Muscle layer of duodenum (tissue), 2 donors: ENCODE results near the gene LIPT2.
A peak's percentile ranks its signal among the peaks of the same experiment; 100 is the strongest.

Experiments
- H3K27ac ChIP-seq: one replicate; pipeline ENCODE4 v1.7.0; 2013; ENCODE audit warnings: mild to moderate bottlenecking, low read length
- H3K27me3 ChIP-seq: one replicate; pipeline ENCODE4 v1.7.0; 2013; ENCODE audit warnings: low read depth, mild to moderate bottlenecking, control low read depth, low read length
- H3K36me3 ChIP-seq, 2 donors: one replicate each; pipeline ENCODE4 v1.7.0; 2013; ENCODE audit warnings: low read length in 2 of 2, control low read depth in 1 of 2, mild to moderate bottlenecking in 1 of 2; ENCODE audit not compliant: insufficient read depth in 2 of 2, control insufficient read depth in 1 of 2
- H3K4me1 ChIP-seq, 2 donors: one replicate each; pipeline ENCODE4 v1.7.0; 2013; ENCODE audit warnings: low read length in 2 of 2, mild to moderate bottlenecking in 2 of 2, control low read depth in 1 of 2, moderate library complexity in 1 of 2; ENCODE audit not compliant: insufficient read depth in 2 of 2, control insufficient read depth in 1 of 2
- H3K4me3 ChIP-seq, 2 donors: one replicate each; pipeline ENCODE4 v1.7.0; 2013; ENCODE audit warnings: low read length in 2 of 2, low read depth in 1 of 2, mild to moderate bottlenecking in 1 of 2
- H3K9me3 ChIP-seq, 2 donors: one replicate each; pipeline ENCODE4 v1.7.0; 2013; ENCODE audit warnings: low read length in 2 of 2, control low read depth in 1 of 2, mild to moderate bottlenecking in 1 of 2; ENCODE audit not compliant: control insufficient read depth in 1 of 2
- donor health status: healthy.

Gene LIPT2

DNA sequence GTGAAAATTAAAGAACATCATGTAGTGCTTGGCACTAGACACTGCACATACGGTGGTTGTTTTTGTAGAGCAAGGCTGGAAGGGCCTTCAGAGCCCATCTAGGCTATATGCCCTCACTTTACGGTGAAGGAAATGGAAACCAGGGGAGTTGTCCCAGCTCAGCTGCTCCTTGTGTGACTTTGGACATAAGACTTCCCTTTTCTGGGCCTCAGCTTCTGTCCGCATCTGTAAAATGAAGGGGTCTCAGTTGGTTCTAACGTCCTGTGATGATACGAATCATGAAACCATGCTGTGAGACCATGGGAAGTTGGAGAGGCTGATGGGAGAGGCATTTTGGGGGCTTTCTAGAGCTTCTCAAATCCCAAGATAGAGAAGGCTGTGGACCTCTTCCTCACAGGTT lies 30.9 kb downstream of the LIPT2 start:
- Histone ChIP-seq H3K36me3 (peaks cover 0 to 7% of the 10 kb centered on the region in 2 donors), H3K4me3 (no peak overlapping the region), H3K27me3 (no peaks in the 10 kb centered on the region), H3K4me1 (peaks cover 3 to 12% of the 10 kb centered on the region in 2 donors), H3K27ac (peak overlapping the region; percentile 11), H3K9me3 (no peaks in the 10 kb centered on the region)

DNA sequence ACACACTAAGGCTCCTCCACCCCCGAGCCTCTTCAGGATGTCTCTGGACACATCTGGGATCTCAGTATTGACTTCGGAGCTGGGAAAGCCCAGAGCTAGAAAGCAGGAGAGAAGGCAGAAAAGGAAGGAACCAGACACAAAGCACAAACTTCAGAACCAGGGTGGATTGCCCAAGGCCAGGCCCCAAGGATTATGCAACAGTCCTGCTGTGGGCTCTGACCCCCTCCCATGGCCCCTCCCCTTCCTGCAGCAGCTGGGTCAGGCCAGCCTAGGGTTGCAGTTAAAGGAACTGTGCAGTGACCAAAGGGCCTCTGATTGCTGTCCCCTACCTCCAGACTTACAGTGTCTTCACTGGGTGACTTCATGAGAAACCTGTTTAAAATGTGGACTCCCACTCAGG lies 31.5 kb downstream of the LIPT2 start:
- Histone ChIP-seq H3K27ac (peak overlapping the region; percentile 74), H3K27me3 (no peaks in the 10 kb centered on the region), H3K4me3 (peak overlapping the region; percentile 34 to 49), H3K4me1 (peaks cover 3 to 12% of the 10 kb centered on the region in 2 donors), H3K9me3 (no peaks in the 10 kb centered on the region), H3K36me3 (peaks cover 0 to 11% of the 10 kb centered on the region in 2 donors)

DNA sequence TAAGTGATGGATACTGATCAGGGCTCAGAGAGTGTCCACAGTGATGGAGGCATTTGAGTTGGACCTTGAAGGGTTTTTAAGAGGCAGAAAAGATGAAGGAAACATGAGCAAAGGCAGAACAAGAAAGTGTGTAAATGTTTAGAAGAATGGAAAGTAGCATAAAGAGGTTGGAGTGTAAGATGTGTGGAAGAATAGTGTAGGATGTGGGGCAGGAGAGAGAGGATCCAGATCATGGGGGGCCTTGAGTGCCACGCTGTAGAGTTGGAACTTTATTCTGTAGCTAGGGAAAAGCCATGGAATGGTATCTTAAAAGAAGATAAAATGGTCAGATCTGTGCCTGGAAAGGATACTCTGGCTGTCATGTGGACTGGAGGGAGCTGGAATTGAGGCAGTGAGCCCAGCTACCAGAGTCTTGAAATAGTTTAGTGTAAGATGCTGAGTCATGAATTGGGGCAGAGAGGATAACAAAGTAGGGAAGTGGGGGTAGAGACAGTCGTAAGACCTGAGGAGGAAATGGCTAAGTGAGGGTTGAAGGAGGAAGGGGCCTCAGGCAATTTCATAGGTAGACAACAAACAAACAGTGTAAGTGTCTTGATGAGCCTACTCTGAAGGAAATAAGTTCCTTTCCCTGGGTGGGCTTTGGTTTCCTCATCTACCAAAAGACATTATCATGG lies 32.9 kb downstream of the LIPT2 start:
- Histone ChIP-seq H3K27ac (peak overlapping the region; percentile 74), H3K36me3 (peaks cover 0 to 14% of the 10 kb centered on the region in 2 donors), H3K4me3 (peak overlapping the region; percentile 23 to 49), H3K27me3 (no peaks in the 10 kb centered on the region), H3K4me1 (peaks cover 3 to 12% of the 10 kb centered on the region in 2 donors), H3K9me3 (no peaks in the 10 kb centered on the region)

DNA sequence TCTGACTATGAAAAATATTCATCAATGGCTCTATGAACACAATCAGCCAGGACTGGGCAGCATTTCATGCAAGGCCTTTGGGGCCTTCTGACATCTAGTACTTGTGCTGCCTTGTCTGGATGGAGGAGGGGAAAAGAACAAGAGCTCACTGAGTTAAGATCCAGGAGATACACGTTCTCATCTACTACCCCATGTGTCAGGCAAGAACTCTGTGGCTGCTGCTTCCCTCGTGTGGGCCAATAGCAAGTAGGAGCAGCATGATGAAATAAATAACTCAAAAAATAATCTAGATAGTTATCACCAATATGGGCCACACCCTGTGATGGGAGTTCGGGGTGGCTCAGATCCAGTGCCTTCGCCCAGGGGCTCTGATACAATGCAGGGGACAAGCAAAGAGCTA lies 33.5 kb downstream of the LIPT2 start:
- H3K4me1 ChIP-seq: peaks cover 3 to 12% of the 10 kb centered on the region in 2 donors
- H3K36me3 ChIP-seq: peaks cover 0 to 14% of the 10 kb centered on the region in 2 donors
- peak overlapping the region; percentile 74 for H3K27ac ChIP-seq
- no peaks in the 10 kb centered on the region for H3K27me3 ChIP-seq
- peak overlapping the region; percentile 23 to 49 for H3K4me3 ChIP-seq
- H3K9me3 ChIP-seq: no peaks in the 10 kb centered on the region

DNA sequence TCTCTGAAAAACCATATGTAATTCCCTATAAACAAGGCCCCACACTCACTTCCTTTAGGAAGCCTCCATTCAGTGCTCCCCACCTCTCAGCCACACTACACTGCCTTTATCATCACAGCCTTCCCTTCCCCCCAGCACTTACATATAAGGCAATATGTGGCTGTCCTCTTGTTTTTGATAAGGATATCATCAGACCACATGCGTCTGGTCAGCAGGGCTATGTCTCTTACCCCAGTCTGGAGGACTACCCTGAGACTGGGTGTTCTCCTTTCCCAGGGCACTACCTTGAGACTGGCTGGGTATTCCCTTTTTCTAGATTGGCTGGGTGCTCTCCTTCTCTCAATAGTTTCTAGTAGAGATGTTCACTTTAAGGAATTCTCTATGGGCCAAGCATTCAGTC lies 33.9 kb downstream of the LIPT2 start:
- peaks cover 0 to 14% of the 10 kb centered on the region in 2 donors for H3K36me3 ChIP-seq
- H3K4me1 ChIP-seq: peaks cover 3 to 12% of the 10 kb centered on the region in 2 donors
- H3K27ac ChIP-seq: no peak overlapping the region
- H3K4me3 ChIP-seq: no peak overlapping the region
- H3K27me3 ChIP-seq: no peaks in the 10 kb centered on the region
- H3K9me3 ChIP-seq: no peaks in the 10 kb centered on the region

DNA sequence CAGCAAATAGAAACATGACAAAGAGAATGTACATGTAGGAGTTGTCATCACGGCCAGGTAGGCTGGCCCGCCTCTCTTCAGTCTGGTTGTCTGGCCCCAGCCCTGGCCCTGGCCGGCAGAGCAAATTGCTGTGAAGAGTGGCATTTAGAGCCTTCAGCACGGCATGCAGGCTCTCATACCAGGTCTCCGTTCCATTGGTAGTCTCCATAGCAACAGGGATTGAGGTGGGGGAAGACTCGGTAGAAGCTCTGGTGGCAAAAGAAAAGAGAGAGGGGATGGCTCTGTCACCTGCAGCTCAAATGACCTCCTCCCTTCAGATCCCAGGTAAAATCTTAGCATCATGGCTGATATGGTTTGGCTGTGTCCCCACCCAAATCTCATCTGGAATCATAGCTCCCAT lies 36.2 kb downstream of the LIPT2 start:
- H3K27ac ChIP-seq: no peak overlapping the region
- no peaks in the 10 kb centered on the region for H3K27me3 ChIP-seq
- no peak overlapping the region for H3K4me3 ChIP-seq
- H3K9me3 ChIP-seq: no peaks in the 10 kb centered on the region
- peaks cover 3 to 12% of the 10 kb centered on the region in 2 donors for H3K4me1 ChIP-seq
- peaks cover 0 to 14% of the 10 kb centered on the region in 2 donors for H3K36me3 ChIP-seq

DNA sequence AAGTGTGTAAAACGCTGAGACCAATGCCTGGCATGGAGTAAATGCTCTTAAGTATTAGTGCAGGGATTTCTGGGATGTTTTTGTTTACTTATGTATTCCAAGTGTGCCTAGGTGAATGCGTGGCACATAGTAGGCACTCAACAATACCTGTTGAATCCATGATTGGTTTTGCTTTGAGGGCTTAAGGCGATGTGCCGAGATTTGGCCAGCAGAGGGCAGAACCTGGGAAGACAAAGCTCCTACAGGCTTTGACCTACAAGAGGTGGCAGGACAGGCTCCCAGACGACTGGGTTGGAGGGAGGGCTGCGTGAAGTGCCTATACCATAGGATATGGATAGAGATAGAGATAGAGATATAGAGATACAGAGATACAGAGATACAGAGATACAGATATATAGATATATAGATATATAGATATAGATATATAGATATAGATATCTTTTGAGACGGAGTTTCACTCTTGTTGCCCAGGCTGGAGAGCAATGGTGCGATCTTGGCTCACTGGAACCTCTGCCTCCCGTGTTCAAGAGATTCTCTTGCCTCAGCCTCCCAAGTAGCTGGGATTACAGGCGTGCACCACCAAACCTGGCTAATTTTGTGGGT lies 40.0 kb downstream of the LIPT2 start:
- Histone ChIP-seq H3K9me3 (no peaks in the 10 kb centered on the region), H3K27ac (no peak overlapping the region), H3K27me3 (no peaks in the 10 kb centered on the region), H3K4me1 (peaks cover 0 to 6% of the 10 kb centered on the region in 2 donors), H3K36me3 (peaks cover 0 to 7% of the 10 kb centered on the region in 2 donors), H3K4me3 (no peak overlapping the region)

DNA sequence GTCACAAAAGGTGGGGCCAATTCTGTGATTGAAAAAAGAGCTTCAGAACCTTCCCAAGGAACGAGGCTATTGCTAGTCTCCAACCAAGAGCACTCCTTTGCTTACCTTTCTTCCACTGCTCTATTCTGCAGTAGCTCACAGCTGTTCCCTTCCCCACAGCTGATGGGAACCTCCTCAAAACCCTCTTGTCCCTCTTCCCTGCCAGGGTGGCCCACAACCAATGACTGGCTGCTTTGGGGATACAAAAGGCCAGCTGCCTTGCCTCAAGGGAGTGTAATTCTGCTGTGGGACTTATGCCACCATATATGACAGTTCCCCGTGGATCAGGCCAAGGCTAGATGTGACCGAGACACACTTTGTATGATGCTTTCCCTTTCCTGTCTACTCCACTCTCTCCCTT lies 41.2 kb downstream of the LIPT2 start:
- H3K27me3 ChIP-seq: no peaks in the 10 kb centered on the region
- H3K4me3 ChIP-seq: no peak overlapping the region
- H3K27ac ChIP-seq: no peak overlapping the region
- peaks cover 0 to 7% of the 10 kb centered on the region in 2 donors for H3K36me3 ChIP-seq
- peaks cover 0 to 6% of the 10 kb centered on the region in 2 donors for H3K4me1 ChIP-seq
- H3K9me3 ChIP-seq: no peaks in the 10 kb centered on the region

DNA sequence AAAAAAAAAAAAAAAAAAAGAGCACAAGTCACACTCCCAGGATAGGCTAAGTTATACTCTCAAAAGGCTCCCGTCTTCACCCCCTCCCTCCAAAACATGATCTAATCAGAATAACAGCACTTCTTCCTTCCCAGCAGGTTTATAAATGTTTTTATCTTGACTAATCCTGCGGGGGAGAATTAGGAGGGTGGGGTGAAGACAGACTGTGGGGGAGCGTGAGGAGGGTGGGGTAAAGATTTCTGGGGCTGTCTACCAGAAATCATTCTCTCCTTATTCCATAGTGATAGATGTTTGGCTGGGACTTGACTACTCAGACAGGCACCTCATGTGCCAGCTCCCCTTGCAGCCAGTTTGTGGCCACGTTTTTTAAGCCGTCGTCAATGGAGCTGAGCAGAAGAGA lies 43.2 kb downstream of the LIPT2 start:
- Histone ChIP-seq H3K36me3 (no peaks in the 10 kb centered on the region), H3K9me3 (no peaks in the 10 kb centered on the region), H3K27me3 (no peaks in the 10 kb centered on the region), H3K4me3 (no peak overlapping the region), H3K4me1 (peaks cover 0 to 6% of the 10 kb centered on the region in 2 donors), H3K27ac (no peak overlapping the region)

DNA sequence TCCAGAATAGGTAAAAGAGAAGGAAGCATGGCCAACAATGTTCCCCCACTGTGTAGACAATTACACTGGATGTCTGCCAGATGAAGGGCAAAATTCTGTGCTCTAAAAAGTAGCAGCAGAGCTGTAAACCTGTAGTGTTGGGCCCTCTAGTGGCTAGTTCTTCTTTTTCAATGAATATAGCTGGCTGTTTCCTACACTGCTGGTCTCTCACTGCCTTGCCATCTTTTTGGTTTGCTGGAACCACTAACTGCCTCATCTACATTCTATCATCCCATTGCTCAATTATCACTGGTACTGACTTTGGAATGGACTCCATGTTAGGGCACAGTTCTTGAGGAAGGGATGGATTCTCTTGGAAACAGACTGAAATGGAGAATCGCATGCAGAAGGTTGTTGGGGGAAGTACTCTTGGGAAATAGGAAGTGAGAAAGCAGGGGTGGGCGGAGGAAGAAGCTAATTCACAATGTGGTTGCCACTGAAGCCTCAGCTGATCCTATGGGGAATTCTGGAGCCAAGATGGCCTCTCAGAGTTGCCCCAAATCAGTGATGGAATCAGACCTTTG lies 44.1 kb downstream of the LIPT2 start:
- peaks cover 0 to 6% of the 10 kb centered on the region in 2 donors for H3K4me1 ChIP-seq
- H3K27ac ChIP-seq: no peak overlapping the region
- H3K4me3 ChIP-seq: no peak overlapping the region
- no peaks in the 10 kb centered on the region for H3K9me3 ChIP-seq
- H3K36me3 ChIP-seq: no peaks in the 10 kb centered on the region
- no peaks in the 10 kb centered on the region for H3K27me3 ChIP-seq

DNA sequence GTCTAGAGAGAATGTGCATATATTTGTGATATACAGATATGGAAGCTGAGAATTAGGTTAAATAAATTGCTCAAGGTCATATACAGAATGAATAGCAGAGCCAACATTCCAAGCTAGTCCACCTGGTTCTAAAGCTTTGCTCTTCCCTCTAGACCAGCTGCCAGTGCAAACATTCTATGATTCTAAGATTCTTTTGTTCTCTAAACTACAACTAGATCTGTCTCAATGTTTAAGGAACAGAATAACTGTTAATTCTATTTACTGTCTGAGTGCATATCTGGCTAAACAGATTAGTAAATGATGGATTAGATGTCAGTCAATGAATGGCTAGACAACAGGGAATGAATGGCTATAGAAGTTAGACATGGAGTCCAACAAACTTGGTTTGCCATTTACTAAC lies 45.8 kb downstream of the LIPT2 start:
- H3K27ac ChIP-seq: no peak overlapping the region
- no peak overlapping the region for H3K4me3 ChIP-seq
- peaks cover 6 to 8% of the 10 kb centered on the region in 2 donors for H3K4me1 ChIP-seq
- H3K9me3 ChIP-seq: no peaks in the 10 kb centered on the region
- H3K27me3 ChIP-seq: no peaks in the 10 kb centered on the region
- no peaks in the 10 kb centered on the region for H3K36me3 ChIP-seq
